ENCODE data around the gene CCNJL. TPM values are rescaled to one million over a fixed set of nuclear protein-coding genes. Genes with fewer than 3 reads are reported as not detected.
"Not testable (repeated sequence)": the region's sequence is repeated elsewhere in the genome, so short reads cannot be mapped to it uniquely, and the experiment has no call there.

The CCNJL gene
- total and polyA plus RNA-seq, 4 donors = 9.1 to 22.3 (median 13.4) TPM

GRCh38 chr5:160347448-160347847 is 35.1 kb upstream of the CCNJL start:
- Histone ChIP-seq H3K9me3 (ENCODE audit: control insufficient read depth in 4 of 4, insufficient read depth in 3 of 4, low read length in 3 of 4) (no peaks in the 10 kb centered on the region), H3K9ac (ENCODE audit: insufficient read depth in 1 of 2, low read length in 2 of 2) (no peak overlapping the region), H3K4me1 (ENCODE audit: control insufficient read depth in 5 of 5, insufficient read depth in 5 of 5, low read length in 5 of 5) (peaks cover 0 to 1% (median 0%) of the 10 kb centered on the region in 5 donors), H3K27me3 (ENCODE audit: control insufficient read depth in 3 of 3, insufficient read depth in 3 of 3, low read length in 2 of 3) (no peaks in the 10 kb centered on the region), H3K27ac (ENCODE audit: low read depth in 1 of 2, low read length in 1 of 2) (no peak overlapping the region), H3K36me3 (ENCODE audit: control insufficient read depth in 4 of 4, insufficient read depth in 4 of 4, low read length in 4 of 4) (no peaks in the 10 kb centered on the region), H3K4me3 (no peak overlapping the region)
- no peak for TF ChIP-seq CTCF (IDR thresholded peaks at IDR 0.05; ENCODE audit: control extremely low read depth, extremely low read depth)
- no peak for ATAC-seq (ENCODE audit: insufficient read depth, low FRiP score)
- no peak for DNase-seq
- 71 to 89% methylated on average over 6 of the region's 6 CpGs for WGBS, 2 donors

- DNase-seq = no peak
These were observed 30.1 kb upstream of the CCNJL start for GRCh38 chr5:160342413-160342941.

GRCh38 chr5:160341309-160341870 is 29.0 kb upstream of the CCNJL start:
- no peaks in the 10 kb centered on the region for H3K36me3 ChIP-seq (ENCODE audit: control insufficient read depth in 4 of 4, insufficient read depth in 4 of 4, low read length in 4 of 4)
- 69 to 85% methylated on average over 6 of the region's 6 CpGs for WGBS, 2 donors
- ATAC-seq (ENCODE audit: insufficient read depth, low FRiP score) (no peak), DNase-seq (no peak)
- H3K27ac ChIP-seq (ENCODE audit: low read depth in 1 of 2, low read length in 1 of 2) = no peak overlapping the region
- H3K9me3 ChIP-seq (ENCODE audit: control insufficient read depth in 4 of 4, insufficient read depth in 3 of 4, low read length in 3 of 4) = no peaks in the 10 kb centered on the region
- H3K4me1 ChIP-seq (ENCODE audit: control insufficient read depth in 5 of 5, insufficient read depth in 5 of 5, low read length in 5 of 5) = peaks cover 0 to 1% (median 0%) of the 10 kb centered on the region in 5 donors
- no peak overlapping the region for H3K4me3 ChIP-seq
- no peak for TF ChIP-seq CTCF (IDR thresholded peaks at IDR 0.05; ENCODE audit: control extremely low read depth, extremely low read depth)
- no peak overlapping the region for H3K9ac ChIP-seq (ENCODE audit: insufficient read depth in 1 of 2, low read length in 2 of 2)
- no peaks in the 10 kb centered on the region for H3K27me3 ChIP-seq (ENCODE audit: control insufficient read depth in 3 of 3, insufficient read depth in 3 of 3, low read length in 2 of 3)

More at GRCh38 chr5:160342413-160342941, 30.1 kb upstream of the CCNJL start:
- no peak overlapping the region for H3K9ac ChIP-seq (ENCODE audit: insufficient read depth in 1 of 2, low read length in 2 of 2)
- H3K4me1 ChIP-seq (ENCODE audit: control insufficient read depth in 5 of 5, insufficient read depth in 5 of 5, low read length in 5 of 5) = peaks cover 0 to 1% (median 0%) of the 10 kb centered on the region in 5 donors
- 90 to 94% methylated on average over 4 of the region's 4 CpGs for WGBS, 2 donors
- no peaks in the 10 kb centered on the region for H3K36me3 ChIP-seq (ENCODE audit: control insufficient read depth in 4 of 4, insufficient read depth in 4 of 4, low read length in 4 of 4)
- no peak for TF ChIP-seq CTCF (IDR thresholded peaks at IDR 0.05; ENCODE audit: control extremely low read depth, extremely low read depth)
- no peaks in the 10 kb centered on the region for H3K27me3 ChIP-seq (ENCODE audit: control insufficient read depth in 3 of 3, insufficient read depth in 3 of 3, low read length in 2 of 3)
- no peak for ATAC-seq (ENCODE audit: insufficient read depth, low FRiP score)
- H3K4me3 ChIP-seq = no peak overlapping the region
- no peaks in the 10 kb centered on the region for H3K9me3 ChIP-seq (ENCODE audit: control insufficient read depth in 4 of 4, insufficient read depth in 3 of 4, low read length in 3 of 4)
- H3K27ac ChIP-seq (ENCODE audit: low read depth in 1 of 2, low read length in 1 of 2) = no peak overlapping the region

GRCh38 chr5:160340513-160340912 is 28.1 kb upstream of the CCNJL start:
- H3K36me3 ChIP-seq (ENCODE audit: control insufficient read depth in 4 of 4, insufficient read depth in 4 of 4, low read length in 4 of 4); H3K27ac ChIP-seq (ENCODE audit: low read depth in 1 of 2, low read length in 1 of 2); H3K4me1 ChIP-seq (ENCODE audit: control insufficient read depth in 5 of 5, insufficient read depth in 5 of 5, low read length in 5 of 5); H3K9ac ChIP-seq (ENCODE audit: insufficient read depth in 1 of 2, low read length in 2 of 2); H3K4me3 ChIP-seq; H3K9me3 ChIP-seq (ENCODE audit: control insufficient read depth in 4 of 4, insufficient read depth in 3 of 4, low read length in 3 of 4); ATAC-seq (ENCODE audit: insufficient read depth, low FRiP score); H3K27me3 ChIP-seq (ENCODE audit: control insufficient read depth in 3 of 3, insufficient read depth in 3 of 3, low read length in 2 of 3); DNase-seq: not testable (repeated sequence)

All from lung (tissue), 12 donors.